Ascending aorta (tissue), 2 donors: ENCODE measurements around the gene GNB5. TPM values are rescaled to one million over a fixed set of nuclear protein-coding genes. Genes with fewer than 3 reads are reported as not detected.

ENCODE experiments used
- DNase-seq, 2 donors: peaks; one replicate each; pipeline ENCODE4 v3.0.0-alpha.2; 2019; ENCODE audit warnings: low spot score in 2 of 2
- H3K27ac ChIP-seq, 2 donors: fragments of 200-600 bp; sonication (generic); one replicate each; pipeline ENCODE4 v1.5.1; 2016 to 2017; ENCODE audit warnings: mild to moderate bottlenecking in 1 of 2
- H3K27me3 ChIP-seq: fragments of 200-600 bp; sonication (generic); one replicate; pipeline ENCODE4 v1.5.1; 2017
- H3K36me3 ChIP-seq, 2 donors: fragments of 200-600 bp; sonication (generic); one replicate each; pipeline ENCODE4 v1.5.1; 2016
- H3K4me1 ChIP-seq, 2 donors: fragments of 200-600 bp; sonication (generic); one replicate each; pipeline ENCODE4 v1.5.1; 2016 to 2017; ENCODE audit warnings: mild to moderate bottlenecking in 1 of 2
- H3K4me3 ChIP-seq, 2 donors: fragments of 200-600 bp; sonication (generic); one replicate each; pipeline ENCODE4 v1.5.1; 2016 to 2017; ENCODE audit warnings: mild to moderate bottlenecking in 1 of 2
- H3K9me3 ChIP-seq, 2 donors: fragments of 200-600 bp; sonication (generic); one replicate each; pipeline ENCODE4 v1.5.1; 2016
- intact Hi-C: fragments of 100-400 bp; cut with DNase I; formaldehyde crosslinking; loops from one replicate; pipeline ENCODE4 v1.15.1; 2023
- total RNA-seq: library from RNA; depleted of rRNA; stranded (reverse); fragments of >200 nt; gene quantifications from one replicate; pipeline ENCODE4 v1.1.0, GENCODE V29; 2016
- TF ChIP-seq, protein P1 (sequence below), 3 experiments: fragments of 200-600 bp in 2 of 3; fragments of 450-650 bp in 1 of 3; sonication (generic) in 2 of 3; IDR thresholded peaks; one replicate each; pipeline ENCODE4 v1.5.1; 2016 to 2019; ENCODE audit warnings: antibody characterized with exemption in 3 of 3, mild to moderate bottlenecking in 1 of 3, moderate library complexity in 1 of 3

Gene GNB5
- total RNA-seq, 1 donor from 2014 or later = 8.8 TPM

DNA sequence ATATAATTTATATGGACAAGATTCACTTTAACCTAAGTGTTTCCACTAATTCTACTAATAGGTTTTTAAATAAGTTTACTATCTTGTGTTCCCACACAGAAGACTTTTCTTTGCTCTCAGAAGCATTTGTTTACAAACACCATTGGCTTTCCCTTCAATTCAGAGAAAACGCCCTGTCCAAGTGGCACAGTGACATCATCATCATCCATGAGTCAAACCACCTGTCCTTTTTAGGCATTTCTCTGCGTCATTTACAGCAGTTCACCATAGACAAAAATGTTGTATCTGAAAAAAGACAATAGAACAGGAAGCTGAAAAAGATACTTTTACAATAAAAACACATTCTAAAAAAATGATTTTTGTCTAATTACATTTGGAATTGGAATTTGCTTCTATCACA, 69.3 kb downstream of the GNB5 start:
- TF ChIP-seq, protein P1, sequence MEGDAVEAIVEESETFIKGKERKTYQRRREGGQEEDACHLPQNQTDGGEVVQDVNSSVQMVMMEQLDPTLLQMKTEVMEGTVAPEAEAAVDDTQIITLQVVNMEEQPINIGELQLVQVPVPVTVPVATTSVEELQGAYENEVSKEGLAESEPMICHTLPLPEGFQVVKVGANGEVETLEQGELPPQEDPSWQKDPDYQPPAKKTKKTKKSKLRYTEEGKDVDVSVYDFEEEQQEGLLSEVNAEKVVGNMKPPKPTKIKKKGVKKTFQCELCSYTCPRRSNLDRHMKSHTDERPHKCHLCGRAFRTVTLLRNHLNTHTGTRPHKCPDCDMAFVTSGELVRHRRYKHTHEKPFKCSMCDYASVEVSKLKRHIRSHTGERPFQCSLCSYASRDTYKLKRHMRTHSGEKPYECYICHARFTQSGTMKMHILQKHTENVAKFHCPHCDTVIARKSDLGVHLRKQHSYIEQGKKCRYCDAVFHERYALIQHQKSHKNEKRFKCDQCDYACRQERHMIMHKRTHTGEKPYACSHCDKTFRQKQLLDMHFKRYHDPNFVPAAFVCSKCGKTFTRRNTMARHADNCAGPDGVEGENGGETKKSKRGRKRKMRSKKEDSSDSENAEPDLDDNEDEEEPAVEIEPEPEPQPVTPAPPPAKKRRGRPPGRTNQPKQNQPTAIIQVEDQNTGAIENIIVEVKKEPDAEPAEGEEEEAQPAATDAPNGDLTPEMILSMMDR (IDR thresholded peaks at IDR 0.05) = no peak
- intact Hi-C loops = no loop called here
- Histone ChIP-seq H3K27ac (no peak overlapping the region), H3K36me3 (peaks cover 2 to 32% of the 10 kb centered on the region in 2 donors), H3K4me1 (no peaks in the 10 kb centered on the region), H3K4me3 (no peak overlapping the region), H3K9me3 (no peaks in the 10 kb centered on the region), H3K27me3 (no peaks in the 10 kb centered on the region)
- DNase-seq = no peak

DNA sequence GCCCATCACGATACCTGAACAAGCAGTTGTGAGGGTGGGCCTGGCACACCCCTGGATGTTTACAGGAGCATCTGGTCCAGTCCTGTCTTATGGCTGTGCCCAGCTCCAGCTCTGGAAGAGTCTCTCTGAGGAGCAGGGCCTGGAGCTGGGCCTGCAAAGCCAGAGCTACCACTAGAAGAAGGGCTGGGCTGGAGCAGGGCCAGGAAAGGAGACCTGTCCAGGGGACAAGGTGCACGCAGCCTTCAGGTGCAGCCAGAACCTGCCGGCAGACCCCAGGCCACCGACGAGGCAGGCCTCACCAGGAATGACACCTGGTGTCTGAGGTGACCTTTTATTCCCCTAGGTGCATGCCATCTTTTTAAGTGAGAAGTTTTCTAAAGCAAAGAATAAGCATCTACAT, 70.2 kb downstream of the GNB5 start:
- DNase-seq = no peak
- Histone ChIP-seq H3K4me1 (no peaks in the 10 kb centered on the region), H3K27me3 (no peaks in the 10 kb centered on the region), H3K9me3 (no peaks in the 10 kb centered on the region), H3K27ac (no peak overlapping the region), H3K4me3 (no peak overlapping the region), H3K36me3 (peaks cover 2 to 32% of the 10 kb centered on the region in 2 donors)
- intact Hi-C loops = no loop called here
- TF ChIP-seq, protein P1 (IDR thresholded peaks at IDR 0.05) = no peak

DNA sequence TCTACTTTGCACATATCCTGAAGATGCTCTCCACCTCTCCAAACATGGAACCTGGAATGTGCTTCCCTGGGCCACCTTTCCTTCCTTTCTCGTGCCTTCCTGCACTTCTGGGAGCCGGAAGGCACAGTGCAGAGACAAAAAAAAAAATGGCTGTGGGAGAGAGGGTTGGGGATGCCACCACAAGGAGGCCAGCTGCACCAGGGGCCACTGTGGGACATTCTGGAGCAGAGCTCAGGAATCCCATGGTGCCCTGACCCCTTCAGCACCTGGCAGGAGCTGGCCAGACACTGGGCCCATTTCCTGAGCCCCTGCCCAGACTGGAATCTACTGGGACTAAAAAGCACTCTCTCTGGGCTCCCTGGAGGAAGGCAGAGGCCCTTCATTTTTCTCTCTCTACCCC, 70.7 kb downstream of the GNB5 start:
- intact Hi-C loops = no loop called here
- no peak overlapping the region for H3K27ac ChIP-seq
- TF ChIP-seq, protein P1 (IDR thresholded peaks at IDR 0.05) = no peak

DNA sequence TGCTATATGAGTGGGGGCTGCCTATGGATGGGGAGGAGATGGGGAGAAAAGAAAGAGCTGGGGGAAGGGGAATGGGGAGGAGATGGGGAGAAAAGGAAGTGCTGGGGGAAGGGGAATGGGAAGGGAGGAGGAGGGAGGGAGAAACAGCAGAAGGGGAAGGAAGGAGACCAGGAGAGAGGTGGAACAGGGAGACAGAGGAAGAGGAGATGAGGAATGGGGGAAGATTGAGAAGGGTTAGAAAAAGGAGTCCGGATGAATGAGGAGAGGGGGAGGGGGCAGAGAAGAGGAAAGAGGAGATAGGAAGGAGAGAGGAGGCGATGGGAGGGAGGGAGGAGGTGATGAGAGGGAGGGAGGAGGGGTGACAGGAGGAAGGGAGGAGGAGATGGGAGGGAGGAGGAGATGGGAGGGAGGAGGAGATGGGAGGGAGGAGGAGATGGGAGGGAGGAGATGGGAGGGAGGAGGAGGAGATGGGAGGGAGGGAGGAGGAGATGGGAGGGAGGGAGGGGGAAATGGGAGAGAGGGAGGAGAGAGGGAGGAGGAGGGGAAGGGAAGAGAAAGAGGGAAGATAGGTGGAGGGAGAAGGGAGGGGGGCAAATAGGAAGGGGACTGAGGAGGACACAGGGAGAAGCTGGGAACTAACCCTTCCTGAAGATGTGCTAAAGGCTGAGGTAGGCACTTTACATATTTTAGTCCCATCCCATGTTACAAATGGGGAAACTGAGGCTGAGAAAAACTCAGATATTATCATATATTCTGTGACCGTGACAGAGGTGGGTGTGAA, 72.0 kb downstream of the GNB5 start:
- Histone ChIP-seq H3K27me3 (no peaks in the 10 kb centered on the region), H3K9me3 (no peaks in the 10 kb centered on the region), H3K27ac (no peak overlapping the region), H3K36me3 (peaks cover 2 to 19% of the 10 kb centered on the region in 2 donors), H3K4me3 (no peak overlapping the region), H3K4me1 (no peaks in the 10 kb centered on the region)
- DNase-seq = no peak
- TF ChIP-seq, protein P1 (IDR thresholded peaks at IDR 0.05) = no peak
- intact Hi-C loops = no loop called here

More for the DNA sequence above, 70.7 kb downstream of the GNB5 start:
- Histone ChIP-seq H3K9me3 (no peaks in the 10 kb centered on the region), H3K4me3 (no peak overlapping the region), H3K4me1 (no peaks in the 10 kb centered on the region), H3K27me3 (no peaks in the 10 kb centered on the region), H3K36me3 (peaks cover 2 to 29% of the 10 kb centered on the region in 2 donors)
- no peak for DNase-seq

DNA sequence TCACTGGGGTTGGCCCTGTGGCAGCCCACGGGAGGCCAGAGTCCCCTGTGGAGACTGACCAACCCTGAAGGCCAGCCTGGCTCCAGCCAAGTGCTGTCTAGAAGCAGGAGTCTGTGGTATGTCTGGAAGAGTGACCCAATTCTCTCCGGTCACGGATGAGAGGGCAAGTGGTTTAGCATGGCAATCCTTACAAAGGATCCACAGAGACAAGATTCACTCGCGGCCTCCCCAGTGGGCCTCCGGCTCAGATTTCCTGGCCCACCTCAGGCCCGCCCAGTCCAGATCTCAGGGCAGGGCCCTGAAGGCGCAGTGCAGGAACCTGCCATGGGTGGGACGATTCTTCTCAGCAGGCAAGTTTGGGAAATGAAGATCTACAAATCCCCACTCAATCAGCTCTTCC, 73.6 kb downstream of the GNB5 start:
- Histone ChIP-seq H3K27me3 (no peaks in the 10 kb centered on the region), H3K9me3 (no peaks in the 10 kb centered on the region), H3K27ac (no peak overlapping the region), H3K4me1 (peaks cover 0 to 2% of the 10 kb centered on the region in 2 donors), H3K36me3 (peaks cover 2 to 16% of the 10 kb centered on the region in 2 donors), H3K4me3 (no peak overlapping the region)
- TF ChIP-seq, protein P1 (IDR thresholded peaks at IDR 0.05) = no peak
- DNase-seq = no peak
- intact Hi-C loops = no loop called here
